Measurements from ENCODE around the gene ALG1L2. TPM values are rescaled to one million over a fixed set of nuclear protein-coding genes. Genes with fewer than 3 reads are reported as not detected.
"Not testable (repeated sequence)": the region's sequence is repeated elsewhere in the genome, so short reads cannot be mapped to it uniquely, and the experiment has no call there.

ALG1L2 gene
- not detected for polyA plus RNA-seq

GRCh38 chr3:130081351-130081881, at the start of gene ALG1L2:
TSS of gene ALG1L2 (plus strand) at chr3:130081831. CDS start at chr3:130082017, 186 bp downstream.
- Histone ChIP-seq H3K36me3 (ENCODE audit: control insufficient read depth in 2 of 2, insufficient read depth in 2 of 2, low read length in 1 of 2) (no peaks in the 10 kb centered on the region), H3K27ac (ENCODE audit: low read depth in 2 of 2, low read length in 1 of 2) (no peak within 1 kb of the TSS), H3K27me3 (ENCODE audit: control insufficient read depth in 1 of 2, insufficient read depth in 2 of 2, low read length in 2 of 2) (no peaks in the 10 kb centered on the region), H3K4me1 (ENCODE audit: control insufficient read depth in 2 of 2, insufficient read depth in 2 of 2, low read length in 1 of 2) (no peaks in the 10 kb centered on the region), H3K4me3 (ENCODE audit: low read depth in 1 of 2, low read length in 2 of 2) (no peak within 1 kb of the TSS), H3K9me3 (ENCODE audit: control insufficient read depth in 2 of 2, insufficient read depth in 1 of 2, low read depth in 1 of 2, low read length in 1 of 2) (no peaks in the 10 kb centered on the region)
- WGBS, 2 donors = 36 to 43% methylated on average over 7 of the region's 7 CpGs

GRCh38 chr3:130037126-130037815, 44.4 kb upstream of the ALG1L2 start:
- not testable (repeated sequence) for H3K36me3 ChIP-seq (ENCODE audit: control insufficient read depth in 2 of 2, insufficient read depth in 2 of 2, low read length in 1 of 2); H3K9me3 ChIP-seq (ENCODE audit: control insufficient read depth in 2 of 2, insufficient read depth in 1 of 2, low read depth in 1 of 2, low read length in 1 of 2); H3K27me3 ChIP-seq (ENCODE audit: control insufficient read depth in 1 of 2, insufficient read depth in 2 of 2, low read length in 2 of 2); H3K4me1 ChIP-seq (ENCODE audit: control insufficient read depth in 2 of 2, insufficient read depth in 2 of 2, low read length in 1 of 2); H3K4me3 ChIP-seq (ENCODE audit: low read depth in 1 of 2, low read length in 2 of 2); H3K27ac ChIP-seq (ENCODE audit: low read depth in 2 of 2, low read length in 1 of 2)
- 69 to 73% methylated on average over 10 to 13 of the region's 13 CpGs for WGBS, 2 donors

GRCh38 chr3:130042736-130043135, 38.9 kb upstream of the ALG1L2 start:
- H3K9me3 ChIP-seq (ENCODE audit: control insufficient read depth in 2 of 2, insufficient read depth in 1 of 2, low read depth in 1 of 2, low read length in 1 of 2); H3K36me3 ChIP-seq (ENCODE audit: control insufficient read depth in 2 of 2, insufficient read depth in 2 of 2, low read length in 1 of 2); H3K27ac ChIP-seq (ENCODE audit: low read depth in 2 of 2, low read length in 1 of 2); H3K4me3 ChIP-seq (ENCODE audit: low read depth in 1 of 2, low read length in 2 of 2); H3K4me1 ChIP-seq (ENCODE audit: control insufficient read depth in 2 of 2, insufficient read depth in 2 of 2, low read length in 1 of 2); H3K27me3 ChIP-seq (ENCODE audit: control insufficient read depth in 1 of 2, insufficient read depth in 2 of 2, low read length in 2 of 2): not testable (repeated sequence)
- 69 to 81% methylated on average over 3 of the region's 3 CpGs for WGBS, 2 donors

GRCh38 chr3:130043658-130044057, 38.0 kb upstream of the ALG1L2 start:
- not testable (repeated sequence) for H3K4me3 ChIP-seq (ENCODE audit: low read depth in 1 of 2, low read length in 2 of 2); H3K36me3 ChIP-seq (ENCODE audit: control insufficient read depth in 2 of 2, insufficient read depth in 2 of 2, low read length in 1 of 2); H3K9me3 ChIP-seq (ENCODE audit: control insufficient read depth in 2 of 2, insufficient read depth in 1 of 2, low read depth in 1 of 2, low read length in 1 of 2); H3K4me1 ChIP-seq (ENCODE audit: control insufficient read depth in 2 of 2, insufficient read depth in 2 of 2, low read length in 1 of 2); H3K27me3 ChIP-seq (ENCODE audit: control insufficient read depth in 1 of 2, insufficient read depth in 2 of 2, low read length in 2 of 2); H3K27ac ChIP-seq (ENCODE audit: low read depth in 2 of 2, low read length in 1 of 2)
- 69 to 73% methylated on average over 6 of the region's 6 CpGs for WGBS, 2 donors

GRCh38 chr3:130044370-130044769, 37.3 kb upstream of the ALG1L2 start:
- Histone ChIP-seq H3K27me3 (ENCODE audit: control insufficient read depth in 1 of 2, insufficient read depth in 2 of 2, low read length in 2 of 2) (no peaks in the 10 kb centered on the region), H3K36me3 (ENCODE audit: control insufficient read depth in 2 of 2, insufficient read depth in 2 of 2, low read length in 1 of 2) (no peaks in the 10 kb centered on the region), H3K4me3 (ENCODE audit: low read depth in 1 of 2, low read length in 2 of 2) (no peak overlapping the region), H3K4me1 (ENCODE audit: control insufficient read depth in 2 of 2, insufficient read depth in 2 of 2, low read length in 1 of 2) (no peaks in the 10 kb centered on the region), H3K27ac (ENCODE audit: low read depth in 2 of 2, low read length in 1 of 2) (no peak overlapping the region), H3K9me3 (ENCODE audit: control insufficient read depth in 2 of 2, insufficient read depth in 1 of 2, low read depth in 1 of 2, low read length in 1 of 2) (peaks cover 0 to 4% of the 10 kb centered on the region in 2 donors)
- WGBS, 2 donors = 81 to 97% methylated on average over 11 of the region's 11 CpGs

DNA sequence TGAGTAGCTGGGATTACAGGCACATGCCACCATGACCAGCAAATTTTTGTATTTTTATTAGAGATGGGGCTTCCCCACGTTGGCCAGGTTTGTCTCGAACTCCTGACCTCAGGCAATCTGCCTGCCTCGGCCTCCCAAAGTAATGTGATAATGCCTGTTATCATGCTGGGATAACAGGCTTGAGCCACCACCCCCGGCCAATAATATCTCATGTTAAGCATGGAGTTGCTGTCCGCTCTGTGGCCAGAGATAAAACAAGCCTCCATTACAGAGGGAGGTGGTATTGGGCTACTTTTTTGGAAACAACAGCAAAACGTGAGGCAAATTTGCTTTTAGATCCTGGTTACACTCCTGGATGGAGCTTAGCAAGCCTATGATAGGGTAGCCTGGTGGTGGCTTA, 32.9 kb upstream of the ALG1L2 start:
- peaks cover 0 to 4% of the 10 kb centered on the region in 2 donors for H3K9me3 ChIP-seq (ENCODE audit: control insufficient read depth in 2 of 2, insufficient read depth in 1 of 2, low read depth in 1 of 2, low read length in 1 of 2)

GRCh38 chr3:130052366-130052765, 29.3 kb upstream of the ALG1L2 start:
- not testable (repeated sequence) for H3K4me1 ChIP-seq (ENCODE audit: control insufficient read depth in 2 of 2, insufficient read depth in 2 of 2, low read length in 1 of 2); H3K36me3 ChIP-seq (ENCODE audit: control insufficient read depth in 2 of 2, insufficient read depth in 2 of 2, low read length in 1 of 2); H3K27me3 ChIP-seq (ENCODE audit: control insufficient read depth in 1 of 2, insufficient read depth in 2 of 2, low read length in 2 of 2); H3K9me3 ChIP-seq (ENCODE audit: control insufficient read depth in 2 of 2, insufficient read depth in 1 of 2, low read depth in 1 of 2, low read length in 1 of 2); H3K27ac ChIP-seq (ENCODE audit: low read depth in 2 of 2, low read length in 1 of 2); H3K4me3 ChIP-seq (ENCODE audit: low read depth in 1 of 2, low read length in 2 of 2)
- WGBS, 2 donors = 56 to 86% methylated on average over 1 to 5 of the region's 5 CpGs

More for the DNA sequence above, 32.9 kb upstream of the ALG1L2 start:
- 63 to 71% methylated on average over 3 to 6 of the region's 6 CpGs for WGBS, 2 donors
- Histone ChIP-seq H3K27me3 (ENCODE audit: control insufficient read depth in 1 of 2, insufficient read depth in 2 of 2, low read length in 2 of 2) (no peaks in the 10 kb centered on the region), H3K27ac (ENCODE audit: low read depth in 2 of 2, low read length in 1 of 2) (no peak overlapping the region), H3K36me3 (ENCODE audit: control insufficient read depth in 2 of 2, insufficient read depth in 2 of 2, low read length in 1 of 2) (no peaks in the 10 kb centered on the region), H3K4me1 (ENCODE audit: control insufficient read depth in 2 of 2, insufficient read depth in 2 of 2, low read length in 1 of 2) (no peaks in the 10 kb centered on the region), H3K4me3 (ENCODE audit: low read depth in 1 of 2, low read length in 2 of 2) (no peak overlapping the region)

- H3K9me3 ChIP-seq (ENCODE audit: control insufficient read depth in 2 of 2, insufficient read depth in 1 of 2, low read depth in 1 of 2, low read length in 1 of 2); H3K27ac ChIP-seq (ENCODE audit: low read depth in 2 of 2, low read length in 1 of 2); H3K4me1 ChIP-seq (ENCODE audit: control insufficient read depth in 2 of 2, insufficient read depth in 2 of 2, low read length in 1 of 2); H3K27me3 ChIP-seq (ENCODE audit: control insufficient read depth in 1 of 2, insufficient read depth in 2 of 2, low read length in 2 of 2); H3K4me3 ChIP-seq (ENCODE audit: low read depth in 1 of 2, low read length in 2 of 2); H3K36me3 ChIP-seq (ENCODE audit: control insufficient read depth in 2 of 2, insufficient read depth in 2 of 2, low read length in 1 of 2): not testable (repeated sequence)
- 52% methylated on average over 4 of the region's 4 CpGs; no CpG with 5 or more reads in 1 of the 2 donors for WGBS, 2 donors
Measured at GRCh38 chr3:130052965-130053364, 28.7 kb upstream of the ALG1L2 start.

DNA sequence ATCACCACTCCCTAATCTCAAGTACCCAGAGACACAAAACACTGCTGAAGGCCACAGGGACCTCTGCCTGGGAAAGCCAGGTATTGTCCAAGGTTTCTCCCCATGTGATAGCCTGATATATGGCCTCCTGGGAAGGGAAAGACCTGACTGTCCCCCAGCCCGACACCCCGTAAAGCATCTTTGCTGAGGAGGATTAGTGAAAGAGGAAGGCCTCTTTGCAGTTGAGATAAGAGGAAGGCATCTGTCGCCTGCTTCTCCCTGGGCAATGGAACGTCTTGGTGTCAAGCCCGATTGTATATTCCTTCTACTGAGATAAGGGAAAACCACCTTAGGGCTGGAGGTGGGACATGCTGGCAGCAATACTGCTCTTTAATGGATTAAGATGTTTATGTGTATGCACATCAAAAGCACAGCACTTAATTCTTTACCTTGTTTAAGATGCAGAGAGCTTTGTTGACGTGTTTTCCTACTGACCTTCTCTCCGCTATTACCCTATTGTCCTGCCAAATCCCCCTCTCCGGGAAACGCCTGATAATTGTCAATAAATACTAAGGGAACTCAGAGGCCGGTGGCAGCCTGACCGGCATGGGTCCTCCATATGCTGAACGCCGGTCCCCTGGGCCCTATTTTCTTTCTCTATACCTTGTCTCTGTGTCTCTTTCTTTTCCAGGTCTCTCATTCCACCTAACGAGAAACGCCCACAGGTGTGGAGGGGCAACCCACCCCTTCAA, 23.9 kb upstream of the ALG1L2 start:
- H3K27me3 ChIP-seq (ENCODE audit: control insufficient read depth in 1 of 2, insufficient read depth in 2 of 2, low read length in 2 of 2); H3K4me1 ChIP-seq (ENCODE audit: control insufficient read depth in 2 of 2, insufficient read depth in 2 of 2, low read length in 1 of 2); H3K36me3 ChIP-seq (ENCODE audit: control insufficient read depth in 2 of 2, insufficient read depth in 2 of 2, low read length in 1 of 2); H3K27ac ChIP-seq (ENCODE audit: low read depth in 2 of 2, low read length in 1 of 2); H3K4me3 ChIP-seq (ENCODE audit: low read depth in 1 of 2, low read length in 2 of 2); H3K9me3 ChIP-seq (ENCODE audit: control insufficient read depth in 2 of 2, insufficient read depth in 1 of 2, low read depth in 1 of 2, low read length in 1 of 2): not testable (repeated sequence)
- WGBS, 2 donors = 85 to 90% methylated on average over 2 to 15 of the region's 15 CpGs

DNA sequence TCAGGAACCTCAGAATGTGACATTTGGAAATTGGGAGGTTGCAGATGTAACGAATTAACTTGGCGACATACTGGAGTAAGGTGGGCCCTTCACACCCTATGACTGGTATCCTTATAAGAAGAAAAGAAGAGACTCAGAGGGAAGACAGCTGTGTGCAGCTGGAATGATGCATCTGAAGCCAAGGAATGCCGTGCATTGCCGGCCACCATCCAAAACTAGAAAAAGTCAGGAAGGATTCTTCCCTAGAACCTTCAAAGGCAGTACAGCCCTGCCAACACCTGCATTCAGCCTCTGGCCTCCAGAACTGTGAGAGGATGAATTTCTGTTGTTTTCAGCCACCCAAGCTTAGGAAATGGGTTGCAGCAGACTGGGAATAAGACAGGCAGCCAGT, 23.4 kb upstream of the ALG1L2 start:
- 56% methylated on average over 2 of the region's 4 CpGs; no CpG with 5 or more reads in 1 of the 2 donors for WGBS, 2 donors
- not testable (repeated sequence) for H3K27me3 ChIP-seq (ENCODE audit: control insufficient read depth in 1 of 2, insufficient read depth in 2 of 2, low read length in 2 of 2); H3K4me3 ChIP-seq (ENCODE audit: low read depth in 1 of 2, low read length in 2 of 2); H3K4me1 ChIP-seq (ENCODE audit: control insufficient read depth in 2 of 2, insufficient read depth in 2 of 2, low read length in 1 of 2); H3K9me3 ChIP-seq (ENCODE audit: control insufficient read depth in 2 of 2, insufficient read depth in 1 of 2, low read depth in 1 of 2, low read length in 1 of 2); H3K27ac ChIP-seq (ENCODE audit: low read depth in 2 of 2, low read length in 1 of 2); H3K36me3 ChIP-seq (ENCODE audit: control insufficient read depth in 2 of 2, insufficient read depth in 2 of 2, low read length in 1 of 2)
